Activated CD4-positive, alpha-beta memory T cell treated with anti-CD3 and anti-CD28 coated beads, Interleukin-2, amount 10 ng/mL, durations not matched to agents 7 days and 5 days (primary cell): Measurements from ENCODE around the gene MYO5B. TPM values are rescaled to one million over a fixed set of nuclear protein-coding genes. Genes with fewer than 3 reads are reported as not detected.
A peak's percentile ranks its signal among the peaks of the same experiment; 100 is the strongest.

Experiments used
- CTCF ChIA-PET: fragments of 350-600 bp; sonication (Branson Sonifier 250); formaldehyde crosslinking; loops from one replicate; lab custom pipeline; 2021; ENCODE audit warnings: antibody characterized with exemption, inconsistent platforms; lab: Charles Lee
- POLR2A ChIA-PET: fragments of 350-600 bp; sonication (Branson Sonifier 250); formaldehyde crosslinking; loops from one replicate; lab custom pipeline; 2021; ENCODE audit warnings: antibody characterized with exemption; lab: Charles Lee
- DNase-seq: peaks from one replicate; pipeline ENCODE4 v3.0.0-alpha.2; 2020
- H3K27ac Mint-ChIP-seq: one replicate; pipeline ENCODE4 v1.8.0; 2021; ENCODE audit warnings: mild to moderate bottlenecking, mixed read lengths
- H3K27me3 Mint-ChIP-seq: one replicate; pipeline ENCODE4 v1.8.0; 2021; ENCODE audit warnings: mixed read lengths
- H3K36me3 Mint-ChIP-seq: one replicate; pipeline ENCODE4 v1.8.0; 2021; ENCODE audit warnings: low read depth, mixed read lengths
- H3K4me1 Mint-ChIP-seq: one replicate; pipeline ENCODE4 v1.8.0; 2021; ENCODE audit warnings: mixed read lengths
- H3K4me3 Mint-ChIP-seq: one replicate; pipeline ENCODE4 v1.8.0; 2021; ENCODE audit warnings: mild to moderate bottlenecking, mixed read lengths
- H3K9me3 Mint-ChIP-seq: one replicate; pipeline ENCODE4 v1.8.0; 2021; ENCODE audit warnings: mixed read lengths
- total RNA-seq, 2 experiments: library from RNA; stranded (reverse); gene quantifications; one replicate each; pipeline ENCODE4 v1.2.3, GENCODE V29; 2021

Gene MYO5B
- total RNA-seq, 2 experiments from 2014 or later = not detected

- H3K27me3 Mint-ChIP-seq = peaks cover 4% of the 10 kb centered on the region
- ChIA-PET CTCF (no interaction called here), POLR2A (no interaction called here)
- H3K27ac Mint-ChIP-seq = no peak overlapping the region
- no peak for DNase-seq
- H3K4me1 Mint-ChIP-seq = no peaks in the 10 kb centered on the region
- no peaks in the 10 kb centered on the region for H3K36me3 Mint-ChIP-seq
- no peak overlapping the region for H3K4me3 Mint-ChIP-seq
- H3K9me3 Mint-ChIP-seq = no peaks in the 10 kb centered on the region
Observed at GRCh38 chr18:49913221-49913620, 281.7 kb downstream of the MYO5B start.

GRCh38 chr18:49911427-49911826 lies 283.5 kb downstream of the MYO5B start:
- ChIA-PET POLR2A (no interaction called here), CTCF (no interaction called here)
- Mint-ChIP-seq H3K4me1 (no peaks in the 10 kb centered on the region), H3K9me3 (no peaks in the 10 kb centered on the region), H3K27ac (no peak overlapping the region), H3K4me3 (no peak overlapping the region), H3K36me3 (no peaks in the 10 kb centered on the region), H3K27me3 (peaks cover 4% of the 10 kb centered on the region)
- no peak for DNase-seq

- Mint-ChIP-seq H3K27me3 (peaks cover 4% of the 10 kb centered on the region), H3K4me3 (no peak overlapping the region), H3K27ac (no peak overlapping the region), H3K36me3 (no peaks in the 10 kb centered on the region), H3K9me3 (no peaks in the 10 kb centered on the region), H3K4me1 (no peaks in the 10 kb centered on the region)
- CTCF ChIA-PET = no interaction called here
- POLR2A ChIA-PET = no interaction called here
- DNase-seq = no peak
Observed at GRCh38 chr18:49910986-49911385, 284.0 kb downstream of the MYO5B start.

DNA sequence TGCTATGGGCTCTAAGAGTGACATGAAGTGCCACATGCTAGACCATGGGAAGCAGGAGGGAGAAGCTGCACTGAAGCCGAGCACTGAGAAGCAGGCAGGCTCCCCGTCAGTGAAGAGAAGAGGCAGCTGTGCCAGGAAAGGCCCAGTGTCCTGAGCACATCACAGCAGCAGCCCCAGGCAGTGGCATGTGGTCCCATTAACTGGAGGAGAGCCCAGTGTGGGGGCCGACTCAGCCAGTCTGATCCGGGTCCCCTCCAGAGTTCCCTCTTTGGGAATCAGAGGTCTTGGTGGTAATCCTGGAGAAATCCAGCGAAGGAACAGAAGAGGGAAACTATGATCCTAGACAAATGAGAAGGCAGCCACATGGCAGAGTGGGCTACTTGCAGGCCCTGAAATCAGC lies 284.9 kb downstream of the MYO5B start:
- no peak overlapping the region for H3K4me3 Mint-ChIP-seq
- no peak overlapping the region for H3K27ac Mint-ChIP-seq
- peaks cover 4% of the 10 kb centered on the region for H3K4me1 Mint-ChIP-seq
- CTCF ChIA-PET = no interaction called here
- no peak for DNase-seq
- peaks cover 4% of the 10 kb centered on the region for H3K27me3 Mint-ChIP-seq
- H3K36me3 Mint-ChIP-seq = no peaks in the 10 kb centered on the region
- H3K9me3 Mint-ChIP-seq = no peaks in the 10 kb centered on the region
- POLR2A ChIA-PET = no interaction called here

DNA sequence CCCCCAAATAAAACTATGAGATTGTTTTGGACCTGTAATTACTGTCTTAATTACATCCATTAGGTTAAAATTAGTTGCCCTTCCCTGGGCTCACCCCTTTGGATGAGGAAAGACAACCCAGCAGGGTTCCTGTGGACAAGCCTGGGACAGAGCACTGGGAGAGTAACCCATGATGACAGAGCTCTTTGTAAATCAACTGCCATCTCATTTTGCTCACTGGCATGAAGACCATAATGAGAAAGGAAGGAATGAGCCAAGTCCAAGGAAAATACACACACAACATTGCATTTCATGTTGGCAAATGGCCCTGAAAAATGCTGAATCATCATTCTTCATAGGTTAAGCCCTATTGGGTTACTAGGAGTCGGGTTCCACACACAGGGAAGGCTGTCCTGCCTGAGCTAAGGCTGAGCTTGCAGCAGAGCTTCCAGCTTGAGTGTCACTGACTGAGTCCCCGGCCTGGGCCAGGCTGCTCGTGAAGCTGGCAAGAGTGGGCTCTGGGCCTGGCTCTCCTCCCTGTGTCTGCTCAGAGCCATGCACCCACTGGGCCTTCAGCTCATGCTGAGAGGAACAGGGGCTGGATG lies 287.5 kb downstream of the MYO5B start:
- no peaks in the 10 kb centered on the region for H3K36me3 Mint-ChIP-seq
- H3K4me1 Mint-ChIP-seq = peaks cover 14% of the 10 kb centered on the region
- no peak overlapping the region for H3K27ac Mint-ChIP-seq
- ChIA-PET POLR2A (no interaction called here), CTCF (no interaction called here)
- peaks cover 4% of the 10 kb centered on the region for H3K27me3 Mint-ChIP-seq
- no peaks in the 10 kb centered on the region for H3K9me3 Mint-ChIP-seq
- H3K4me3 Mint-ChIP-seq = no peak overlapping the region
- DNase-seq = no peak

DNA sequence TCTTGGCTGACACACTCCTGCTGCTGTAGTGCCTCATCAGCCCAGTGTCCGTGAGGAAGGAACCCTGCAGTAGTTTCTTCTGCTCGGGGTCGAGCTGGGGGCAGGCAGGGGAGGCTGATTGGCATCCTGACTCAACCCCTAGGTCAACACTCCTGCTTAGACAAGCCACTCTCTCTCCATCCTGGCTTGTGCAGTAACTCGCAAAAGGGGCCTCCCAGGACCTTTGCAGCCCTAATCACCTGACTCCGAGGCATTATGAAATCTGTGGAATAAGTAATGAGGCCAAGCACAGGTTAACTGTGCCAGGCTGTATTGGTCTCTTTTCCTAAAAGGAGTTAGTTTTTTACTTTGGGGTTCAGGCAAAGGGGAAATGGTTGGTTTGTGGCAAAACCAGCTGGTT lies 289.2 kb downstream of the MYO5B start:
- DNase-seq = no peak
- Mint-ChIP-seq H3K4me1 (peaks cover 14% of the 10 kb centered on the region), H3K36me3 (no peaks in the 10 kb centered on the region), H3K9me3 (no peaks in the 10 kb centered on the region), H3K4me3 (no peak overlapping the region), H3K27me3 (peaks cover 4% of the 10 kb centered on the region), H3K27ac (no peak overlapping the region)
- POLR2A ChIA-PET = no interaction called here
- CTCF ChIA-PET = interaction anchor here (0.6 kb wide), 1 partner anchor 44 kb away, joined by 3 read pairs; no protein-coding TSS in a partner anchor

GRCh38 chr18:49904871-49905555 lies 289.9 kb downstream of the MYO5B start:
- H3K36me3 Mint-ChIP-seq = no peaks in the 10 kb centered on the region
- H3K27ac Mint-ChIP-seq = no peak overlapping the region
- POLR2A ChIA-PET = no interaction called here
- H3K4me3 Mint-ChIP-seq = no peak overlapping the region
- peaks cover 4% of the 10 kb centered on the region for H3K27me3 Mint-ChIP-seq
- H3K4me1 Mint-ChIP-seq = peaks cover 14% of the 10 kb centered on the region
- CTCF ChIA-PET = no interaction called here
- DNase-seq = no peak
- no peaks in the 10 kb centered on the region for H3K9me3 Mint-ChIP-seq

DNA sequence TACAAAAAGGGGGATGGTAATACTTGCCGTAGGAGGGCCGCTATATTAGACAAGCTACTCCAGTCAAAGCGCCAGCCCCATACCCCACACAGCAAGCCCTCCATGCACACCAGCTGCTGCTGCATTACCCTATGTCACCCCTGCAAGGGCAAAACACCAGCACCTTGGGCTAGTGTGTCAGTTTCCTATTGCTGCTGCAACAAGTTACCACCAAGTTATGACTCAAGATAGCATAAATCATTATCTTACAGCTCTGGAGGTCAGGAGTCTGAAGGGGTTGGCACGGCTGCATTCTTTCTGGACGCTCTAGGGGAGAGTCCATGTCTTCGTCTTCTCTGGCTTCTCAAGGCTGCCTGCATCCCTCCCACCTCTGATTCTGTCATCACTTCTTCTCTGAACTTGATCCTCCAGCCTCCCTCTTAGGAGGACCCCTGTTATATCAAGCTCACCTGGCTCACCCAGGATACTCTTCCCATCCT lies 293.0 kb downstream of the MYO5B start:
- Mint-ChIP-seq H3K36me3 (no peaks in the 10 kb centered on the region), H3K27me3 (peaks cover 2% of the 10 kb centered on the region), H3K4me1 (peaks cover 14% of the 10 kb centered on the region), H3K27ac (no peak overlapping the region), H3K9me3 (no peaks in the 10 kb centered on the region), H3K4me3 (no peak overlapping the region)
- POLR2A ChIA-PET = no interaction called here
- no peak for DNase-seq
- CTCF ChIA-PET = no interaction called here

DNA sequence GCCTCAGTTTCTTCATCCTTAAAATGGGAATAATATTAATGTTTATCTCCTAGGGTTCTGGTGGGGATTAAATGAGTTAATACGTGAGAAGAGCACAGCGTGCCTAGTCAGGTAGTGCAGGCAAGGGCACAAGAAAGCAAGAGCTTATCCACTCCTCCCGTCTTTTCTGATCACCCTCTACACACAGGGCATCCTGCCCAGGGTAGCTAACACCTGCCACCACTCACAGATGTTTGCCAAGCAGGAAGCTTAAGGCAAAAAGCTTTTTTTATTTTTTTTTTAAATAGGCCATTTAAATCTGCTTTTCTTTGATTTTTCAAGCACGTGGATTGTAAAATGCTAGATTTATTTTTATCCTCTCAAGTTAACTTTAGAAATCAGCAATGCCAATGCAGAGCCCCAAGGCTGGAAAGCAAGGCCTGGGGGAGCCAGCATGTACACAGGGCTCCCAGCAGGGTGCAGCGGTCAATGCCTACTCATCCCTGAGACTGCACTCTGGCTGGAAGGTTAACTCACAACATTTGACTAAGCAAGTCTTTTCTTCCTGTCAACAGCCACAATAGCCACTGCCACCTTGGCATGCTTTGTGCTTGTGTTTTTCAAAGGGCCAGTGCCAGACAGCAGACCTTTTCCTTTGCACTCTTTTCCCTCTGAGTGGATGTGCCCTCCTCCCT lies 295.2 kb downstream of the MYO5B start:
- Mint-ChIP-seq H3K4me3 (no peak overlapping the region), H3K36me3 (no peaks in the 10 kb centered on the region), H3K27ac (no peak overlapping the region), H3K27me3 (no peaks in the 10 kb centered on the region), H3K9me3 (no peaks in the 10 kb centered on the region), H3K4me1 (peaks cover 8% of the 10 kb centered on the region)
- no peak for DNase-seq
- POLR2A ChIA-PET = no interaction called here
- CTCF ChIA-PET = no interaction called here

- Mint-ChIP-seq H3K9me3 (no peaks in the 10 kb centered on the region), H3K27me3 (no peaks in the 10 kb centered on the region), H3K27ac (no peak overlapping the region), H3K36me3 (no peaks in the 10 kb centered on the region), H3K4me1 (no peaks in the 10 kb centered on the region), H3K4me3 (no peak overlapping the region)
- peak; percentile 84 for DNase-seq
- ChIA-PET CTCF (no interaction called here), POLR2A (no interaction called here)
Observed at GRCh38 chr18:49898421-49898820, 296.5 kb downstream of the MYO5B start.

DNA sequence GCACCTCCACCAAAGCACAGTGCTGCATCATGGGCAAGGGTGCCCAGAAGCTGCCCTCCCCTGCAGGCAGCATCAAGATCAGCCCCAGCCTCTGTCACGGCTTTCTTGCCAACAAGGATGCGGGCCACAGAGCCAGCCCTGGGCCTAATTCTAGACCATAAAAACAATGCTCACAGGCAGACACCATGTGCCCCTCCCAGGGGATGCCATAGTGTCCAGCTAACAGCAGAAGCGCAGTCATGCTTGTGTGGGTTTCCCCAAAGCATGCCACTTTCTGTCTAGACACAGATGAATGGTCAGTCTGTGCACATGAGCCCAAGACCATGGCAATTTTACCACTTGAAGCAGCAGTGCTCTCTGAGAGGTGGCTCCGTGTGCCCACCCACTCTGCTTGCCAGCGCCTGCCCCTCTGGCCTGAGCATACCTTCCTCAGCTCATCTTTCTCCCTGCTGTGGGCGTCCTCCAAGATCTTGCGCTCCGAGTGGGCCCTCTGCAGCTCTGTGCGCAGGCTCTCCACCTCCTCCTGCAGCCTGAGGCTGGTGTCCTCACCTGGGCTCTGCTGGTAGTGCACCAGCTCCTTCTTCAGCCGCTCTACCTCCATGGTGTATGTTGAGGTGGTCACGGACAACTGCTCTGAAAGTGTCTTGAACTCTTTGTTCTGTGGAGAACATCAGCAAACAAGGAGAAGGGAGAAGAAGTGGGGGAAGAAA lies 300.3 kb downstream of the MYO5B start:
- Mint-ChIP-seq H3K27ac (no peak overlapping the region), H3K27me3 (peaks cover 6% of the 10 kb centered on the region), H3K9me3 (no peaks in the 10 kb centered on the region), H3K4me1 (peaks cover 7% of the 10 kb centered on the region), H3K36me3 (no peaks in the 10 kb centered on the region), H3K4me3 (no peak overlapping the region)
- no peak for DNase-seq
- CTCF ChIA-PET = no interaction called here
- POLR2A ChIA-PET = no interaction called here

DNA sequence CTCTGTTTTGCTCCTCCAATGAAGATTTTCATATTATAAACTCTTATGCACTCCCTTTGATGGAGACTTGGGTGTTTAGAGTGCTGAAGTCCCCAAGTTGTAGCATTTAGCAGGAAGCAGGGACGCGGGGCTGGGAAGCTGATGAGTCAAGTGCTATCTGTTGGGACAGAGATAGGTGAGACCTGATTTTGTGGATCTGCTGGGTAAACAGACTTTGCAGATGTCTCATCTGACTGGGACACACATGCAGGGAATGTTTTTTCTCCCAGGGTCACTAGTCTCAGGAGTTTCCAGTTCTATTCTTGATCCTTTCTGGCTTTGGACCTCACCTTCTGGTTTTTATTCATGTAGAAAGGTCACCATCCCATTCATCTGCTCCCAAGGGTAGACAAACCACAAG lies 301.9 kb downstream of the MYO5B start:
- Mint-ChIP-seq H3K4me1 (peaks cover 7% of the 10 kb centered on the region), H3K27ac (no peak overlapping the region), H3K27me3 (peaks cover 6% of the 10 kb centered on the region), H3K9me3 (no peaks in the 10 kb centered on the region), H3K4me3 (no peak overlapping the region), H3K36me3 (no peaks in the 10 kb centered on the region)
- ChIA-PET CTCF (no interaction called here), POLR2A (no interaction called here)
- DNase-seq = no peak
